OCI-LY7 (cell line): ENCODE data around the gene RTN4. TPM values are rescaled to one million over a fixed set of nuclear protein-coding genes. Genes with fewer than 3 reads are reported as not detected.

Experiments used
- BruUV-seq: library from RNA; stranded (reverse); fragments of 400-500 nt; replicated peaks from 2 replicates; lab custom pipeline; 2021; lab: Mats Ljungman, UMichigan
- CTCF ChIA-PET: fragments of 300-600 bp; sonication (Branson Sonifier 250); formaldehyde crosslinking; loops from one replicate; lab custom pipeline; 2022; ENCODE audit warnings: antibody characterized with exemption; ENCODE audit not compliant: unreplicated experiment; lab: Charles Lee
- POLR2A ChIA-PET: fragments of 300-600 bp; sonication (Branson Sonifier 250); formaldehyde crosslinking; loops from one replicate; lab custom pipeline; 2022; ENCODE audit warnings: antibody characterized with exemption; lab: Charles Lee
- DNase-seq: peaks from one replicate; pipeline ENCODE4 v3.0.0-alpha.2; 2015; ENCODE audit warnings: low spot score
- H2AFZ ChIP-seq: fragments of 200-600 bp; sonication (generic), shearing (Covaris generic); 2 replicates; pipeline ENCODE4 v1.6.1; 2014; ENCODE audit warnings: mild to moderate bottlenecking, antibody characterized with exemption, low read length, moderate library complexity
- H3K27ac ChIP-seq: fragments of 200-600 bp; sonication (generic); 2 replicates; pipeline ENCODE4 v1.5.1; 2014; ENCODE audit warnings: mixed run types, low read depth, mild to moderate bottlenecking, moderate library complexity, low read length, inconsistent platforms; ENCODE audit not compliant: poor library complexity, severe bottlenecking
- H3K36me3 ChIP-seq: fragments of 200-600 bp; sonication (generic); 2 replicates; pipeline ENCODE4 v1.6.1; 2014; ENCODE audit warnings: mild to moderate bottlenecking, antibody characterized with exemption, low read length, moderate library complexity, mixed read lengths; ENCODE audit not compliant: insufficient read depth
- H3K4me1 ChIP-seq: fragments of 200-600 bp; sonication (generic); 2 replicates; pipeline ENCODE4 v1.5.1; 2014; ENCODE audit warnings: mild to moderate bottlenecking, low read length; ENCODE audit not compliant: insufficient read depth, poor library complexity, severe bottlenecking
- H3K4me2 ChIP-seq: fragments of 200-600 bp; sonication (generic); 2 replicates; pipeline ENCODE4 v1.6.1; 2014; ENCODE audit warnings: mild to moderate bottlenecking, low read length
- H3K4me3 ChIP-seq: fragments of 200-600 bp; sonication (generic); 2 replicates; pipeline ENCODE4 v1.5.1; 2014; ENCODE audit warnings: mild to moderate bottlenecking, low read depth, low read length; ENCODE audit not compliant: poor library complexity, severe bottlenecking
- H3K79me2 ChIP-seq: fragments of 200-600 bp; sonication (generic); 2 replicates; pipeline ENCODE4 v1.6.1; 2016; ENCODE audit warnings: low read depth, mild to moderate bottlenecking, low read length, moderate library complexity, mixed read lengths; ENCODE audit not compliant: insufficient read depth
- H3K9me2 ChIP-seq: fragments of 200-600 bp; sonication (generic); 2 replicates; pipeline ENCODE4 v1.6.1; 2016; ENCODE audit warnings: mild to moderate bottlenecking, low read length, mixed read lengths; ENCODE audit not compliant: insufficient read depth
- H3K9me3 ChIP-seq: fragments of 200-600 bp; sonication (generic); 2 replicates; pipeline ENCODE4 v1.6.1; 2014; ENCODE audit warnings: mild to moderate bottlenecking, mixed run types, low read length, mixed read lengths
- H4K20me1 ChIP-seq: fragments of 200-600 bp; sonication (generic); 2 replicates; pipeline ENCODE4 v1.6.1; 2014; ENCODE audit warnings: mild to moderate bottlenecking, antibody characterized with exemption, low read length, moderate library complexity, mixed read lengths; ENCODE audit not compliant: insufficient read depth
- EZH2phosphoT487 ChIP-seq: fragments of 200-600 bp; sonication (generic); IDR thresholded peaks from 2 replicates; pipeline ENCODE4 v1.6.1; 2018; ENCODE audit warnings: low read depth, borderline replicate concordance, mild to moderate bottlenecking, mixed run types, antibody characterized with exemption, low read length, moderate library complexity, mixed read lengths
- intact Hi-C: fragments of 100-400 bp; cut with micrococcal nuclease; formaldehyde crosslinking; loops from one replicate; pipeline ENCODE4 v1.10.0; 2022; ENCODE audit not compliant: unreplicated experiment
- total RNA-seq, 2 experiments: library from RNA; depleted of rRNA in 1 of 2; stranded (reverse); fragments of >200 nt in 1 of 2; shearing (Covaris generic) in 1 of 2; gene quantifications; 2 replicates each; pipeline ENCODE4 v1.2.3, GENCODE V29; 2014 to 2022
- TF ChIP-seq, protein P1 (sequence below): fragments of 200-600 bp; sonication (generic); conservative IDR thresholded peaks from 2 replicates; pipeline ENCODE4 v1.5.1; 2014; ENCODE audit warnings: mild to moderate bottlenecking, antibody characterized with exemption, low read length, moderate library complexity, mixed read lengths

The RTN4 gene
- total RNA-seq, 2 experiments from 2014 or later, result 36.5 to 75.2 TPM

DNA sequence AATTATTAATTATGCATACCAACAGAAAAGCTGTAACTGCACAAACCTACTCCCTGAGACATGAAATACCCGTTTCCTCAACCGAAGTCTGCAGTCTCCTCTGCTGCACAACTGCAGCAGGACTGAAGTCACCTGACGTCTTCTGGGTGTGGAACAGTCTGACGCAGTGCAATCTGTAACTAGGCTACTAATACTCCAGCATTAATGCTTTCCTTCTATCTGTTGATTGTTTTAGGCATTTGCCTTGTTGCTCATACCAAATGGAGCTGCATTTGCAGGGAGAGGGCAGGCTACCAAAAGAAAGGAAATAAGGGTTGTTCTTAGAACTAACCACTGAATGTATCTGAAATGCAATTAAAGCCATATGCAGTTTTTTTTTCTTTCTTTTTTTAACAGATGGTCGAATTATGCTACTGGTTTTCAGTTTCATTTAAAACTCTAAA lies 40.1 kb downstream of the RTN4 start:
- ChIA-PET CTCF (interaction anchor here (0.5 kb wide), 1 partner anchor 214 kb away, joined by 3 read pairs; no protein-coding TSS in a partner anchor), POLR2A (interaction anchor here (0.8 to 1.6 kb wide), 9 partner anchors 11 to 158 kb away, joined by 3 to 7 read pairs (median 4); partner anchors contain the start of gene RTN4)
- intact Hi-C loops, result loop anchor here (5.0 kb wide), 1 partner anchor 253 kb away; no protein-coding TSS in a partner anchor
- Histone ChIP-seq H3K4me1 (peaks cover 36% of the 10 kb centered on the region), H3K4me3 (peak overlapping the region; percentile 63), H3K27ac (peak overlapping the region; percentile 2), H3K9me3 (no peaks in the 10 kb centered on the region), H3K4me2 (peak overlapping the region; percentile 79), H3K36me3 (no peaks in the 10 kb centered on the region), H3K9me2 (no peaks in the 10 kb centered on the region), H4K20me1 (peaks cover 27% of the 10 kb centered on the region; the same call in 1 of the 2 replicates), H3K79me2 (peaks cover 81% of the 10 kb centered on the region), H2AFZ (no peak overlapping the region; the same call in 1 of the 2 replicates)
- BruUV-seq, result no TSS peak
- TF ChIP-seq, protein P1, sequence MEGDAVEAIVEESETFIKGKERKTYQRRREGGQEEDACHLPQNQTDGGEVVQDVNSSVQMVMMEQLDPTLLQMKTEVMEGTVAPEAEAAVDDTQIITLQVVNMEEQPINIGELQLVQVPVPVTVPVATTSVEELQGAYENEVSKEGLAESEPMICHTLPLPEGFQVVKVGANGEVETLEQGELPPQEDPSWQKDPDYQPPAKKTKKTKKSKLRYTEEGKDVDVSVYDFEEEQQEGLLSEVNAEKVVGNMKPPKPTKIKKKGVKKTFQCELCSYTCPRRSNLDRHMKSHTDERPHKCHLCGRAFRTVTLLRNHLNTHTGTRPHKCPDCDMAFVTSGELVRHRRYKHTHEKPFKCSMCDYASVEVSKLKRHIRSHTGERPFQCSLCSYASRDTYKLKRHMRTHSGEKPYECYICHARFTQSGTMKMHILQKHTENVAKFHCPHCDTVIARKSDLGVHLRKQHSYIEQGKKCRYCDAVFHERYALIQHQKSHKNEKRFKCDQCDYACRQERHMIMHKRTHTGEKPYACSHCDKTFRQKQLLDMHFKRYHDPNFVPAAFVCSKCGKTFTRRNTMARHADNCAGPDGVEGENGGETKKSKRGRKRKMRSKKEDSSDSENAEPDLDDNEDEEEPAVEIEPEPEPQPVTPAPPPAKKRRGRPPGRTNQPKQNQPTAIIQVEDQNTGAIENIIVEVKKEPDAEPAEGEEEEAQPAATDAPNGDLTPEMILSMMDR, result no peak
- TF ChIP-seq EZH2phosphoT487, result no peak
- peak; percentile 73 for DNase-seq

DNA sequence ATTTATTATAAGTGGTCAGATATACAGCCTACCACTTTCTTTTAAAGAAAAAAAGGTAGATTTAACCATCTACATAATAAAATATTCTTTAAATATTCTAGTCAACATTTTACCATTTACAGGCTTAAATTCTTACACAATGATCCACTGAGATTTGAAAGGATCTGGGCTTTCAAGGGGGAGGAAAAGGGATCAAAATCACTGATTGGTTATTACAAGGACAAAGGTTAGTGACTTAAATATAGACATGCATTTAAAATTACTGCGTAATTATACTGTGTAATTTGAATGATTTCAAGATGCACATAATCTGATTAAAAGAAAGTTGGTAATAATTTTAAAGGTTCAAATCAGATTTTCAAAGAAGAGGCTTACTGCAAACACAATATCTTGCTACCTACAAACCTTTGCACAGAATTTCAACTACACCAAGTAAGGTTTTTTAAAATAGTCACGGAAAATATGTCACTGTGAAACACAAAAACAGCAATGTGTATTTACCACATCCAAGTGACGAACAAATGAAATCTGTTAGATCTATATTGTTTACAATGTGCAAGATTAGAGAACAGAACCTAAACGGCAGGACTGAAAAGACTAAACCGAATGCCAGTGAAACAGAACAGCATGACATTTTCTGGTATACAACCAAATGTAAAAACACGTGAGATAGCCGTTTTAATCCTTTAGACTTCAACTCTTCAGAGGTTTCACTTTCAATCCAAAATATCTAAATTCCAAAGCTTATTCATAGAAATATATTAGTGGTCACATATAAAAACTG lies 40.8 kb downstream of the RTN4 start:
- no peak overlapping the region for H2AFZ ChIP-seq
- TF ChIP-seq, protein P1, result no peak
- TF ChIP-seq EZH2phosphoT487, result no peak
- peak overlapping the region; percentile 2 for H3K27ac ChIP-seq
- H3K4me2 ChIP-seq, result peak overlapping the region; percentile 79
- DNase-seq, result no peak
- POLR2A ChIA-PET, result interaction anchor here (0.7 to 1.6 kb wide), 8 partner anchors 10 to 510 kb away, joined by 3 to 7 read pairs (median 4); partner anchors contain the start of gene RTN4
- peaks cover 27% of the 10 kb centered on the region; the same call in 1 of the 2 replicates for H4K20me1 ChIP-seq
- no peaks in the 10 kb centered on the region for H3K9me2 ChIP-seq
- H3K9me3 ChIP-seq, result no peaks in the 10 kb centered on the region
- peaks cover 79% of the 10 kb centered on the region for H3K79me2 ChIP-seq
- H3K4me3 ChIP-seq, result peak overlapping the region; percentile 63
- CTCF ChIA-PET, result interaction anchor here (0.5 kb wide), 1 partner anchor 214 kb away, joined by 3 read pairs; no protein-coding TSS in a partner anchor
- H3K4me1 ChIP-seq, result peaks cover 36% of the 10 kb centered on the region
- no TSS peak for BruUV-seq
- intact Hi-C loops, result loop anchor here (5.0 kb wide), 1 partner anchor 252 kb away; no protein-coding TSS in a partner anchor
- H3K36me3 ChIP-seq, result no peaks in the 10 kb centered on the region
